Spleen (tissue), 11 donors: ENCODE measurements around the gene GALNT12. TPM values are rescaled to one million over a fixed set of nuclear protein-coding genes. Genes with fewer than 3 reads are reported as not detected.
A peak's percentile ranks its signal among the peaks of the same experiment; 100 is the strongest.

Source experiments
- DNase-seq: peaks from one replicate; pipeline ENCODE4 v3.0.0-alpha.2; 2020
- H3K27ac ChIP-seq, 8 donors: fragments of 200-600 bp; sonication (generic) in 7 of 8; 1 replicate in 4 of 8; 2 replicates in 4 of 8; pipeline versions ENCODE4 v1.5.0 to v1.8.0; 2016 to 2021; ENCODE audit warnings: inconsistent platforms in 4 of 8, mild to moderate bottlenecking in 4 of 8, moderate library complexity in 1 of 8
- H3K27me3 ChIP-seq, 7 donors: fragments of 200-600 bp; sonication (generic) in 6 of 7; replicated peaks in 1 of 7; 1 replicate in 4 of 7; 2 replicates in 3 of 7; pipeline versions ENCODE4 v1.5.0 to v1.8.0; 2016 to 2021; ENCODE audit warnings: inconsistent platforms in 3 of 7, mild to moderate bottlenecking in 1 of 7
- H3K36me3 ChIP-seq, 6 donors: fragments of 200-600 bp; sonication (generic) in 5 of 6; 1 replicate in 4 of 6; 2 replicates in 2 of 6; pipeline versions ENCODE4 v1.5.0 to v1.8.0; 2016 to 2021; ENCODE audit warnings: inconsistent platforms in 2 of 6
- H3K4me1 ChIP-seq, 6 donors: fragments of 200-600 bp; sonication (generic) in 5 of 6; 1 replicate in 3 of 6; 2 replicates in 3 of 6; pipeline versions ENCODE4 v1.5.0 to v1.8.0; 2016 to 2021; ENCODE audit warnings: inconsistent platforms in 3 of 6
- H3K4me3 ChIP-seq, 8 donors: fragments of 200-600 bp; sonication (generic) in 7 of 8; 1 replicate in 4 of 8; 2 replicates in 4 of 8; pipeline versions ENCODE4 v1.5.0 to v1.8.0; 2016 to 2021; ENCODE audit warnings: inconsistent platforms in 4 of 8, mild to moderate bottlenecking in 4 of 8, moderate library complexity in 2 of 8
- H3K9me3 ChIP-seq, 8 donors: fragments of 200-600 bp; sonication (generic) in 7 of 8; 1 replicate in 4 of 8; 2 replicates in 4 of 8; pipeline versions ENCODE4 v1.5.0 to v1.8.0; 2016 to 2021; ENCODE audit warnings: inconsistent platforms in 4 of 8
- CTCF ChIP-seq, 11 experiments: fragments of 200-600 bp in 7 of 11; fragments of 450-650 bp in 4 of 11; sonication (generic) in 4 of 11; IDR thresholded peaks in 8 of 11; conservative IDR thresholded peaks in 3 of 11; 1 replicate in 7 of 11; 2 replicates in 4 of 11; pipeline versions ENCODE4 v1.4.0 to v1.8.0; 2016 to 2021; ENCODE audit warnings: antibody characterized with exemption in 11 of 11, inconsistent platforms in 4 of 11, mild to moderate bottlenecking in 1 of 11
- POLR2A ChIP-seq, 3 donors: fragments of 450-650 bp; IDR thresholded peaks; one replicate each; pipeline ENCODE4 v1.5.1; 2017; ENCODE audit warnings: antibody characterized with exemption in 3 of 3, mild to moderate bottlenecking in 1 of 3
- POLR2AphosphoS5 ChIP-seq, 3 donors: sonication (generic); formaldehyde crosslinking; IDR thresholded peaks; one replicate each; pipeline ENCODE4 v1.5.1; 2017; ENCODE audit warnings: antibody characterized with exemption in 3 of 3
- WGBS, 5 donors: extraction: QIAGEN DNeasy Blood & Tissue Kit in 3 of 5; methylation state at CpG; one replicate each; pipeline versions ENCODE4 v1.1.5 to v1.1.7; 2013 to 2018; 5-methylcytosine and 5-hydroxymethylcytosine counted together
- intact Hi-C: fragments of 100-400 bp; cut with DNase I; formaldehyde crosslinking; loops from one replicate; pipeline ENCODE4 v1.15.0; 2023; ENCODE audit warnings: low total_unique reads
- polyA plus RNA-seq, 3 donors: library from polyadenylated mRNA; stranded (reverse); fragments of 200-250 nt; gene quantifications; one replicate each; pipeline ENCODE4 v1.2.1, GENCODE V29; 2013
- total RNA-seq, 7 donors: library from RNA; depleted of rRNA in 3 of 7; stranded (reverse); fragments of >200 nt in 3 of 7; fragmentation: NEBNext Ultra II Directional in 4 of 7; extraction: Animal tissue kit (Norgen Biotek cat#: 25700) in 4 of 7; gene quantifications; one replicate each; pipeline versions ENCODE4 v1.1.0 to v1.2.1, GENCODE V29; 2016 to 2021
- donor health status: healthy with polysubstance abuse.
- donor health status: DM: no; HTN: no; CAD: no; lungs with moderate emphysema.
- donor health status: DM: no; HTN: no; CAD: no.
- donor health status: Bipolar disorder and iron deficiency.
- donor health status: healthy.
- donor health status: DM: no; HTN: no; CAD: no.
- donor health status: DM: yes; HTN: yes; CAD: no.

GALNT12 gene
- total and polyA plus RNA-seq, 10 donors, result 1.2 to 3.2 (median 2.5) TPM

- no peaks in the 10 kb centered on the region for H3K36me3 ChIP-seq
- H3K4me1 ChIP-seq, result peaks cover 0 to 50% (median 23%) of the 10 kb centered on the region in 6 donors
- no peaks in the 10 kb centered on the region for H3K9me3 ChIP-seq
Measured at GRCh38 chr9:98882569-98882923, 75.1 kb downstream of the GALNT12 start.

GRCh38 chr9:98883276-98883675 is 75.8 kb downstream of the GALNT12 start:
- Histone ChIP-seq H3K4me3 (no peak overlapping the region), H3K4me1 (peaks cover 0 to 55% (median 26%) of the 10 kb centered on the region in 6 donors), H3K9me3 (no peaks in the 10 kb centered on the region), H3K27me3 (peaks cover 0 to 39% (median 0%) of the 10 kb centered on the region in 7 donors), H3K27ac (no peak overlapping the region), H3K36me3 (no peaks in the 10 kb centered on the region)
- intact Hi-C loops, result no loop called here
- DNase-seq, result no peak
- WGBS, 5 donors, result 58 to 74% (median 58%) methylated on average over 1 of the region's 1 CpG
- no peak for TF ChIP-seq CTCF (IDR thresholded peaks at IDR 0.05 in 8 of 11, conservative IDR thresholded peaks at IDR 0.05 in 3 of 11)
- TF ChIP-seq POLR2AphosphoS5 (IDR thresholded peaks at IDR 0.05), result no peak
- no peak for TF ChIP-seq POLR2A (IDR thresholded peaks at IDR 0.05)

More at GRCh38 chr9:98882569-98882923, 75.1 kb downstream of the GALNT12 start:
- Histone ChIP-seq H3K4me3 (no peak overlapping the region), H3K27ac (no peak overlapping the region), H3K27me3 (peaks cover 0 to 43% (median 0%) of the 10 kb centered on the region in 7 donors)
- TF ChIP-seq POLR2A (IDR thresholded peaks at IDR 0.05) (no peak), POLR2AphosphoS5 (IDR thresholded peaks at IDR 0.05) (no peak), CTCF (IDR thresholded peaks at IDR 0.05 in 8 of 11, conservative IDR thresholded peaks at IDR 0.05 in 3 of 11) (no peak)
- no peak for DNase-seq
- WGBS, 5 donors, result 23 to 58% (median 43%) methylated on average over 2 of the region's 2 CpGs
- intact Hi-C loops, result no loop called here

GRCh38 chr9:98884849-98885248 is 77.4 kb downstream of the GALNT12 start:
- H3K36me3 ChIP-seq, result no peaks in the 10 kb centered on the region
- TF ChIP-seq POLR2AphosphoS5 (IDR thresholded peaks at IDR 0.05), result no peak
- TF ChIP-seq CTCF (IDR thresholded peaks at IDR 0.05 in 8 of 11, conservative IDR thresholded peaks at IDR 0.05 in 3 of 11), result no peak
- TF ChIP-seq POLR2A (IDR thresholded peaks at IDR 0.05), result no peak
- intact Hi-C loops, result no loop called here
- H3K4me1 ChIP-seq, result peaks cover 0 to 57% (median 27%) of the 10 kb centered on the region in 6 donors
- H3K9me3 ChIP-seq, result no peaks in the 10 kb centered on the region
- H3K27me3 ChIP-seq, result peaks cover 0 to 26% (median 0%) of the 10 kb centered on the region in 7 donors
- DNase-seq, result no peak
- H3K27ac ChIP-seq, result no peak overlapping the region
- 88 to 95% (median 93%) methylated on average over 4 of the region's 4 CpGs for WGBS, 5 donors
- H3K4me3 ChIP-seq, result no peak overlapping the region

GRCh38 chr9:98885575-98886295 is 78.3 kb downstream of the GALNT12 start:
- TF ChIP-seq POLR2AphosphoS5 (IDR thresholded peaks at IDR 0.05) (no peak), CTCF (IDR thresholded peaks at IDR 0.05 in 8 of 11, conservative IDR thresholded peaks at IDR 0.05 in 3 of 11) (no peak), POLR2A (IDR thresholded peaks at IDR 0.05) (no peak)
- H3K27me3 ChIP-seq, result peaks cover 0 to 19% (median 0%) of the 10 kb centered on the region in 7 donors
- no peak overlapping the region for H3K4me3 ChIP-seq
- peaks cover 0 to 61% (median 27%) of the 10 kb centered on the region in 6 donors for H3K4me1 ChIP-seq
- H3K9me3 ChIP-seq, result no peaks in the 10 kb centered on the region
- H3K27ac ChIP-seq, result peak overlapping the region in 2 of 8 donors; percentile 43 to 47
- 76 to 87% (median 80%) methylated on average over 5 of the region's 5 CpGs for WGBS, 5 donors
- DNase-seq, result no peak
- intact Hi-C loops, result no loop called here
- no peaks in the 10 kb centered on the region for H3K36me3 ChIP-seq
